Mesendoderm (in vitro differentiated cells): ENCODE measurements around the gene AP3B2.

ENCODE experiments used
- DNase-seq: peaks from one replicate; pipeline ENCODE4 v3.0.0; 2013
- H2AK5ac ChIP-seq: 2 replicates; pipeline ENCODE4 v1.6.1; 2013; ENCODE audit warnings: low read length, inconsistent platforms
- H2BK120ac ChIP-seq: 2 replicates; pipeline ENCODE4 v1.6.1; 2013; ENCODE audit warnings: low read depth, mild to moderate bottlenecking, low read length, moderate library complexity, mixed read lengths
- H2BK15ac ChIP-seq: replicated peaks from 2 replicates; pipeline ENCODE4 v1.6.1; 2013; ENCODE audit warnings: low read depth, mild to moderate bottlenecking, moderate library complexity
- H2BK5ac ChIP-seq: 2 replicates; pipeline ENCODE4 v1.6.1; 2013; ENCODE audit warnings: low read length, inconsistent platforms
- H3K18ac ChIP-seq: 2 replicates; pipeline ENCODE4 v1.6.1; 2013; ENCODE audit warnings: mild to moderate bottlenecking, low read length, mixed read lengths
- H3K23ac ChIP-seq: one replicate; pipeline ENCODE4 v1.6.1; 2013; ENCODE audit warnings: low read length
- H3K27ac ChIP-seq: 2 replicates; pipeline ENCODE4 v1.5.1; 2013; ENCODE audit warnings: low read depth, mild to moderate bottlenecking, inconsistent platforms, low read length, moderate library complexity
- H3K27me3 ChIP-seq: 2 replicates; pipeline ENCODE4 v1.6.1; 2013; ENCODE audit warnings: low read length, control low read depth, mild to moderate bottlenecking, inconsistent platforms; ENCODE audit not compliant: insufficient read depth, poor library complexity
- H3K36me3 ChIP-seq: 2 replicates; pipeline ENCODE4 v1.6.1; 2013; ENCODE audit warnings: low read length, inconsistent platforms; ENCODE audit not compliant: control insufficient read depth, insufficient read depth
- H3K4ac ChIP-seq: one replicate; pipeline ENCODE4 v1.6.1; 2013; ENCODE audit warnings: low read depth, mild to moderate bottlenecking, low read length, moderate library complexity
- H3K4me1 ChIP-seq: 2 replicates; pipeline ENCODE4 v1.6.1; 2013; ENCODE audit warnings: low read depth, low read length, inconsistent platforms; ENCODE audit not compliant: control insufficient read depth
- H3K4me2 ChIP-seq: 2 replicates; pipeline ENCODE4 v1.6.1; 2013; ENCODE audit warnings: low read length
- H3K4me3 ChIP-seq: 2 replicates; pipeline ENCODE4 v1.5.1; 2013; ENCODE audit warnings: mild to moderate bottlenecking, low read length
- H3K56ac ChIP-seq: one replicate; pipeline ENCODE4 v1.6.1; 2013; ENCODE audit warnings: low read length
- H3K79me1 ChIP-seq: 2 replicates; pipeline ENCODE4 v1.6.1; 2013; ENCODE audit warnings: low read length, inconsistent platforms
- H3K79me2 ChIP-seq: 2 replicates; pipeline ENCODE4 v1.6.1; 2013; ENCODE audit warnings: mild to moderate bottlenecking, low read length; ENCODE audit not compliant: control insufficient read depth, insufficient read depth
- H3K9ac ChIP-seq: 2 replicates; pipeline ENCODE4 v1.6.1; 2013; ENCODE audit warnings: low read length, inconsistent platforms
- H4K5ac ChIP-seq: one replicate; pipeline ENCODE4 v1.6.1; 2013; ENCODE audit warnings: low read length
- H4K8ac ChIP-seq: one replicate; pipeline ENCODE4 v1.6.1; 2013; ENCODE audit warnings: low read depth, mild to moderate bottlenecking, control low read depth, low read length, moderate library complexity
- WGBS: extraction: QIAGEN DNeasy Blood & Tissue Kit; methylation state at CpG from one replicate; pipeline ENCODE4 v1.1.7; 2013; ENCODE audit warnings: low lambda C conversion rate, missing lambda C conversion rate; ENCODE audit not compliant: insufficient coverage; ENCODE audit errors: extremely low coverage; 5-methylcytosine and 5-hydroxymethylcytosine counted together

Gene AP3B2

GRCh38 chr15:82625136-82625535 is 84.5 kb downstream of the AP3B2 start:
- WGBS = no CpG with 5 or more reads among the region's 4 CpGs
- no peak overlapping the region for H3K27ac ChIP-seq

GRCh38 chr15:82624438-82624837 is 85.2 kb downstream of the AP3B2 start:
- Histone ChIP-seq H4K8ac (no peak overlapping the region), H3K79me1 (no peaks in the 10 kb centered on the region), H4K5ac (no peak overlapping the region), H3K4me3 (no peak overlapping the region), H3K4me2 (no peak overlapping the region), H3K4ac (no peak overlapping the region), H2BK5ac (no peak overlapping the region), H2AK5ac (no peak overlapping the region), H3K18ac (no peak overlapping the region), H3K9ac (no peak overlapping the region), H3K27me3 (no peaks in the 10 kb centered on the region), H3K27ac (no peak overlapping the region), H3K79me2 (no peaks in the 10 kb centered on the region), H3K36me3 (no peaks in the 10 kb centered on the region), H3K4me1 (no peaks in the 10 kb centered on the region), H3K56ac (no peak overlapping the region), H3K23ac (no peak overlapping the region), H2BK120ac (no peak overlapping the region), H2BK15ac (no peak overlapping the region)
- DNase-seq = no peak
- WGBS = no CpG with 5 or more reads among the region's 3 CpGs

More at GRCh38 chr15:82625136-82625535, 84.5 kb downstream of the AP3B2 start:
- no peaks in the 10 kb centered on the region for H3K27me3 ChIP-seq
- no peak overlapping the region for H3K9ac ChIP-seq
- H3K56ac ChIP-seq = no peak overlapping the region
- no peak overlapping the region for H3K4me2 ChIP-seq
- no peak overlapping the region for H2BK15ac ChIP-seq
- H2AK5ac ChIP-seq = no peak overlapping the region
- no peaks in the 10 kb centered on the region for H3K36me3 ChIP-seq
- DNase-seq = no peak
- no peaks in the 10 kb centered on the region for H3K79me2 ChIP-seq
- no peak overlapping the region for H3K18ac ChIP-seq
- H4K8ac ChIP-seq = no peak overlapping the region
- no peak overlapping the region for H2BK120ac ChIP-seq
- no peak overlapping the region for H2BK5ac ChIP-seq
- no peaks in the 10 kb centered on the region for H3K79me1 ChIP-seq
- H3K23ac ChIP-seq = no peak overlapping the region
- no peak overlapping the region for H3K4ac ChIP-seq
- no peaks in the 10 kb centered on the region for H3K4me1 ChIP-seq
- H4K5ac ChIP-seq = no peak overlapping the region
- no peak overlapping the region for H3K4me3 ChIP-seq

GRCh38 chr15:82624008-82624407 is 85.7 kb downstream of the AP3B2 start:
- H2BK15ac ChIP-seq = no peak overlapping the region
- no peaks in the 10 kb centered on the region for H3K79me1 ChIP-seq
- no peak for DNase-seq
- H2AK5ac ChIP-seq = no peak overlapping the region
- H3K27me3 ChIP-seq = no peaks in the 10 kb centered on the region
- H3K4ac ChIP-seq = no peak overlapping the region
- H3K79me2 ChIP-seq = no peaks in the 10 kb centered on the region
- no peak overlapping the region for H4K8ac ChIP-seq
- no peak overlapping the region for H4K5ac ChIP-seq
- H3K23ac ChIP-seq = no peak overlapping the region
- H2BK120ac ChIP-seq = no peak overlapping the region
- H3K36me3 ChIP-seq = no peaks in the 10 kb centered on the region
- no peak overlapping the region for H3K4me3 ChIP-seq
- H3K4me1 ChIP-seq = no peaks in the 10 kb centered on the region
- no peak overlapping the region for H3K27ac ChIP-seq
- no peak overlapping the region for H3K4me2 ChIP-seq
- H3K18ac ChIP-seq = no peak overlapping the region
- H3K56ac ChIP-seq = no peak overlapping the region
- no peak overlapping the region for H3K9ac ChIP-seq
- WGBS = no CpG with 5 or more reads among the region's 2 CpGs
- H2BK5ac ChIP-seq = no peak overlapping the region

GRCh38 chr15:82621970-82622369 is 87.7 kb downstream of the AP3B2 start:
- Histone ChIP-seq H3K27ac (no peak overlapping the region), H3K23ac (no peak overlapping the region), H3K4ac (no peak overlapping the region), H3K79me1 (no peaks in the 10 kb centered on the region), H2AK5ac (no peak overlapping the region), H3K9ac (no peak overlapping the region), H3K36me3 (no peaks in the 10 kb centered on the region), H3K4me2 (no peak overlapping the region), H4K8ac (no peak overlapping the region), H3K27me3 (no peaks in the 10 kb centered on the region), H4K5ac (no peak overlapping the region), H3K79me2 (no peaks in the 10 kb centered on the region), H2BK5ac (no peak overlapping the region), H3K18ac (no peak overlapping the region), H3K4me1 (no peaks in the 10 kb centered on the region), H3K4me3 (no peak overlapping the region), H2BK120ac (no peak overlapping the region), H2BK15ac (no peak overlapping the region), H3K56ac (no peak overlapping the region)
- peak; percentile 66 for DNase-seq
- no CpG with 5 or more reads among the region's 1 CpG for WGBS

GRCh38 chr15:82613747-82614146 is 95.9 kb downstream of the AP3B2 start:
- Histone ChIP-seq H3K27ac (no peak overlapping the region), H3K4ac (no peak overlapping the region), H3K23ac (no peak overlapping the region), H2BK120ac (no peak overlapping the region), H3K4me1 (no peaks in the 10 kb centered on the region), H2BK15ac (no peak overlapping the region), H3K79me2 (no peaks in the 10 kb centered on the region), H3K9ac (no peak overlapping the region), H3K4me3 (no peak overlapping the region), H3K79me1 (no peaks in the 10 kb centered on the region), H3K56ac (no peak overlapping the region), H4K8ac (no peak overlapping the region), H3K4me2 (no peak overlapping the region), H4K5ac (no peak overlapping the region), H2AK5ac (no peak overlapping the region), H3K18ac (no peak overlapping the region), H3K27me3 (no peaks in the 10 kb centered on the region), H3K36me3 (no peaks in the 10 kb centered on the region), H2BK5ac (no peak overlapping the region)
- DNase-seq = no peak
- WGBS = no CpG with 5 or more reads among the region's 12 CpGs

GRCh38 chr15:82611348-82611747 is 98.3 kb downstream of the AP3B2 start:
- no peaks in the 10 kb centered on the region for H3K36me3 ChIP-seq
- H3K4me3 ChIP-seq = no peak overlapping the region
- H3K27me3 ChIP-seq = no peaks in the 10 kb centered on the region
- H2BK120ac ChIP-seq = no peak overlapping the region
- no peak overlapping the region for H4K5ac ChIP-seq
- no peak overlapping the region for H3K9ac ChIP-seq
- no peak overlapping the region for H4K8ac ChIP-seq
- no peak overlapping the region for H2AK5ac ChIP-seq
- no CpG with 5 or more reads among the region's 4 CpGs for WGBS
- H3K23ac ChIP-seq = no peak overlapping the region
- H3K27ac ChIP-seq = no peak overlapping the region
- no peaks in the 10 kb centered on the region for H3K79me2 ChIP-seq
- H3K56ac ChIP-seq = no peak overlapping the region
- H3K4ac ChIP-seq = no peak overlapping the region
- H3K18ac ChIP-seq = no peak overlapping the region
- H2BK15ac ChIP-seq = no peak overlapping the region
- no peaks in the 10 kb centered on the region for H3K4me1 ChIP-seq
- no peak overlapping the region for H2BK5ac ChIP-seq
- no peak overlapping the region for H3K4me2 ChIP-seq
- H3K79me1 ChIP-seq = no peaks in the 10 kb centered on the region
- DNase-seq = no peak
